ENCODE measurements around the gene SLF2.

Gene SLF2

GRCh38 chr10:100988166-100988565, 75.4 kb downstream of the SLF2 start:
- peaks cover 32% of the 10 kb centered on the region for H3K36me3 ChIP-seq (ENCODE audit: control insufficient read depth, insufficient read depth, low read length)
- no peaks in the 10 kb centered on the region for H3K4me1 ChIP-seq (ENCODE audit: control insufficient read depth, insufficient read depth, low read length)
- H3K9me3 ChIP-seq (ENCODE audit: control insufficient read depth, insufficient read depth, low read length): no peaks in the 10 kb centered on the region
- peak overlapping the region; percentile 92 for H3K9ac ChIP-seq (ENCODE audit: low read depth, low read length)
- peak overlapping the region; percentile 99 for H3K4me3 ChIP-seq (ENCODE audit: low read depth, low read length)
- H3K27me3 ChIP-seq (ENCODE audit: control insufficient read depth, insufficient read depth, low read length): no peaks in the 10 kb centered on the region

- H3K36me3 ChIP-seq (ENCODE audit: control insufficient read depth, insufficient read depth, low read length): peaks cover 40% of the 10 kb centered on the region
- peak overlapping the region; percentile 32 for H3K9ac ChIP-seq (ENCODE audit: low read depth, low read length)
- H3K4me3 ChIP-seq (ENCODE audit: low read depth, low read length): no peak overlapping the region
- H3K9me3 ChIP-seq (ENCODE audit: control insufficient read depth, insufficient read depth, low read length): no peaks in the 10 kb centered on the region
- no peaks in the 10 kb centered on the region for H3K27me3 ChIP-seq (ENCODE audit: control insufficient read depth, insufficient read depth, low read length)
- H3K4me1 ChIP-seq (ENCODE audit: control insufficient read depth, insufficient read depth, low read length): no peaks in the 10 kb centered on the region
These were observed 76.3 kb downstream of the SLF2 start for GRCh38 chr10:100989088-100989487.

GRCh38 chr10:100993986-100994708, 81.4 kb downstream of the SLF2 start:
- H3K4me3 ChIP-seq (ENCODE audit: low read depth, low read length): no peak overlapping the region

GRCh38 chr10:100995181-100995580, 82.4 kb downstream of the SLF2 start:
- no peaks in the 10 kb centered on the region for H3K9me3 ChIP-seq (ENCODE audit: control insufficient read depth, insufficient read depth, low read length)
- no peaks in the 10 kb centered on the region for H3K27me3 ChIP-seq (ENCODE audit: control insufficient read depth, insufficient read depth, low read length)
- H3K9ac ChIP-seq (ENCODE audit: low read depth, low read length): no peak overlapping the region
- H3K4me1 ChIP-seq (ENCODE audit: control insufficient read depth, insufficient read depth, low read length): peaks cover 13% of the 10 kb centered on the region
- peaks cover 25% of the 10 kb centered on the region for H3K36me3 ChIP-seq (ENCODE audit: control insufficient read depth, insufficient read depth, low read length)
- no peak overlapping the region for H3K4me3 ChIP-seq (ENCODE audit: low read depth, low read length)

More at GRCh38 chr10:100993986-100994708, 81.4 kb downstream of the SLF2 start:
- Histone ChIP-seq H3K9me3 (ENCODE audit: control insufficient read depth, insufficient read depth, low read length) (no peaks in the 10 kb centered on the region), H3K36me3 (ENCODE audit: control insufficient read depth, insufficient read depth, low read length) (peaks cover 33% of the 10 kb centered on the region), H3K4me1 (ENCODE audit: control insufficient read depth, insufficient read depth, low read length) (peaks cover 13% of the 10 kb centered on the region), H3K27me3 (ENCODE audit: control insufficient read depth, insufficient read depth, low read length) (no peaks in the 10 kb centered on the region), H3K9ac (ENCODE audit: low read depth, low read length) (no peak overlapping the region)

- Histone ChIP-seq H3K27me3 (ENCODE audit: control insufficient read depth, insufficient read depth, low read length) (no peaks in the 10 kb centered on the region), H3K9me3 (ENCODE audit: control insufficient read depth, insufficient read depth, low read length) (no peaks in the 10 kb centered on the region), H3K36me3 (ENCODE audit: control insufficient read depth, insufficient read depth, low read length) (peaks cover 11% of the 10 kb centered on the region), H3K4me3 (ENCODE audit: low read depth, low read length) (peak overlapping the region; percentile 79), H3K9ac (ENCODE audit: low read depth, low read length) (peak overlapping the region; percentile 65), H3K4me1 (ENCODE audit: control insufficient read depth, insufficient read depth, low read length) (peaks cover 13% of the 10 kb centered on the region)
These were observed 84.1 kb downstream of the SLF2 start for GRCh38 chr10:100996678-100997359.

- H3K9me3 ChIP-seq (ENCODE audit: control insufficient read depth, insufficient read depth, low read length): no peaks in the 10 kb centered on the region
- peak overlapping the region; percentile 60 for H3K9ac ChIP-seq (ENCODE audit: low read depth, low read length)
- no peaks in the 10 kb centered on the region for H3K27me3 ChIP-seq (ENCODE audit: control insufficient read depth, insufficient read depth, low read length)
- H3K4me1 ChIP-seq (ENCODE audit: control insufficient read depth, insufficient read depth, low read length): peaks cover 13% of the 10 kb centered on the region
- peak overlapping the region; percentile 79 for H3K4me3 ChIP-seq (ENCODE audit: low read depth, low read length)
- peaks cover 13% of the 10 kb centered on the region for H3K36me3 ChIP-seq (ENCODE audit: control insufficient read depth, insufficient read depth, low read length)
These were observed 84.8 kb downstream of the SLF2 start for GRCh38 chr10:100997360-100998182.

GRCh38 chr10:100998183-100998990, 85.6 kb downstream of the SLF2 start:
- Histone ChIP-seq H3K4me3 (ENCODE audit: low read depth, low read length) (peak overlapping the region; percentile 79), H3K27me3 (ENCODE audit: control insufficient read depth, insufficient read depth, low read length) (no peaks in the 10 kb centered on the region), H3K9ac (ENCODE audit: low read depth, low read length) (peak overlapping the region; percentile 12), H3K36me3 (ENCODE audit: control insufficient read depth, insufficient read depth, low read length) (peaks cover 12% of the 10 kb centered on the region), H3K9me3 (ENCODE audit: control insufficient read depth, insufficient read depth, low read length) (no peaks in the 10 kb centered on the region), H3K4me1 (ENCODE audit: control insufficient read depth, insufficient read depth, low read length) (peaks cover 13% of the 10 kb centered on the region)

- H3K36me3 ChIP-seq (ENCODE audit: control insufficient read depth, insufficient read depth, low read length): peaks cover 6% of the 10 kb centered on the region
- no peaks in the 10 kb centered on the region for H3K9me3 ChIP-seq (ENCODE audit: control insufficient read depth, insufficient read depth, low read length)
- peak overlapping the region; percentile 79 for H3K4me3 ChIP-seq (ENCODE audit: low read depth, low read length)
- peaks cover 13% of the 10 kb centered on the region for H3K4me1 ChIP-seq (ENCODE audit: control insufficient read depth, insufficient read depth, low read length)
- peak overlapping the region; percentile 83 for H3K9ac ChIP-seq (ENCODE audit: low read depth, low read length)
- no peaks in the 10 kb centered on the region for H3K27me3 ChIP-seq (ENCODE audit: control insufficient read depth, insufficient read depth, low read length)
These were observed 86.4 kb downstream of the SLF2 start for GRCh38 chr10:100998991-100999741.

- Histone ChIP-seq H3K9me3 (ENCODE audit: control insufficient read depth, insufficient read depth, low read length) (no peaks in the 10 kb centered on the region), H3K36me3 (ENCODE audit: control insufficient read depth, insufficient read depth, low read length) (peaks cover 6% of the 10 kb centered on the region), H3K27me3 (ENCODE audit: control insufficient read depth, insufficient read depth, low read length) (no peaks in the 10 kb centered on the region), H3K4me3 (ENCODE audit: low read depth, low read length) (peak within 1 kb of the TSS; percentile 79), H3K4me1 (ENCODE audit: control insufficient read depth, insufficient read depth, low read length) (peaks cover 10% of the 10 kb centered on the region), H3K9ac (ENCODE audit: low read depth, low read length) (peak within 1 kb of the TSS; percentile 83)
These were observed 87.0 kb downstream of the SLF2 start, which contains the start of gene LZTS2 for GRCh38 chr10:100999742-101000126. TSS of gene LZTS2 (plus strand) at chr10:100999808. CDS start at chr10:101002539, 2,731 bp downstream.

- peaks cover 10% of the 10 kb centered on the region for H3K4me1 ChIP-seq (ENCODE audit: control insufficient read depth, insufficient read depth, low read length)
- no peaks in the 10 kb centered on the region for H3K9me3 ChIP-seq (ENCODE audit: control insufficient read depth, insufficient read depth, low read length)
- H3K9ac ChIP-seq (ENCODE audit: low read depth, low read length): peak overlapping the region; percentile 70
- H3K27me3 ChIP-seq (ENCODE audit: control insufficient read depth, insufficient read depth, low read length): no peaks in the 10 kb centered on the region
- peak overlapping the region; percentile 73 for H3K4me3 ChIP-seq (ENCODE audit: low read depth, low read length)
- peaks cover 7% of the 10 kb centered on the region for H3K36me3 ChIP-seq (ENCODE audit: control insufficient read depth, insufficient read depth, low read length)
These were observed 87.6 kb downstream of the SLF2 start for GRCh38 chr10:101000127-101000914.

Data from iPS-15b (cell line).